NCI-H1105 (cell line): ENCODE data around the gene FHOD3.
"Not testable (repeated sequence)": the region's sequence is repeated elsewhere in the genome, so short reads cannot be mapped to it uniquely, and the experiment has no call there.

Source experiments
- DNase-seq: peaks from one replicate; lab custom pipeline; 2025; lab: John Stamatoyannopoulos, UW

FHOD3 gene

GRCh38 chr18:36551274-36551673 is 253.8 kb downstream of the FHOD3 start:
- DNase-seq, result not testable (repeated sequence)

- no peak for DNase-seq
These were observed 260.7 kb downstream of the FHOD3 start for GRCh38 chr18:36558234-36558633.

- no peak for DNase-seq
These were observed 261.8 kb downstream of the FHOD3 start for GRCh38 chr18:36559149-36559857.

GRCh38 chr18:36560187-36560586 is 262.7 kb downstream of the FHOD3 start:
- DNase-seq, result no peak

GRCh38 chr18:36561046-36561445 is 263.5 kb downstream of the FHOD3 start:
- peak; percentile 92 for DNase-seq

- no peak for DNase-seq
These were observed 267.3 kb downstream of the FHOD3 start for GRCh38 chr18:36564841-36565240.

GRCh38 chr18:36567800-36568199 is 270.3 kb downstream of the FHOD3 start:
- DNase-seq, result no peak

- no peak for DNase-seq
These were observed 271.0 kb downstream of the FHOD3 start for GRCh38 chr18:36568487-36568886.

GRCh38 chr18:36572135-36572856 is 274.8 kb downstream of the FHOD3 start:
- DNase-seq, result peak; percentile 7

GRCh38 chr18:36576339-36576738 is 278.8 kb downstream of the FHOD3 start:
- no peak for DNase-seq

- no peak for DNase-seq
These were observed 281.6 kb downstream of the FHOD3 start for GRCh38 chr18:36578871-36579710.

GRCh38 chr18:36580266-36580665 is 282.8 kb downstream of the FHOD3 start:
- no peak for DNase-seq

GRCh38 chr18:36580874-36581750 is 283.6 kb downstream of the FHOD3 start:
- DNase-seq, result no peak

GRCh38 chr18:36582988-36583745 is 285.7 kb downstream of the FHOD3 start:
- no peak for DNase-seq

GRCh38 chr18:36589857-36590543 is 292.5 kb downstream of the FHOD3 start:
- DNase-seq, result no peak

GRCh38 chr18:36590621-36591580 is 293.4 kb downstream of the FHOD3 start:
- no peak for DNase-seq

GRCh38 chr18:36592282-36592681 is 294.8 kb downstream of the FHOD3 start:
- DNase-seq, result no peak

- DNase-seq, result no peak
These were observed 295.5 kb downstream of the FHOD3 start for GRCh38 chr18:36593001-36593400.

GRCh38 chr18:36593641-36594040 is 296.1 kb downstream of the FHOD3 start:
- DNase-seq, result no peak
